Measurements from ENCODE around the gene DAPK1.
"Not testable (repeated sequence)": the region's sequence is repeated elsewhere in the genome, so short reads cannot be mapped to it uniquely, and the experiment has no call there.

DAPK1 gene

DNA sequence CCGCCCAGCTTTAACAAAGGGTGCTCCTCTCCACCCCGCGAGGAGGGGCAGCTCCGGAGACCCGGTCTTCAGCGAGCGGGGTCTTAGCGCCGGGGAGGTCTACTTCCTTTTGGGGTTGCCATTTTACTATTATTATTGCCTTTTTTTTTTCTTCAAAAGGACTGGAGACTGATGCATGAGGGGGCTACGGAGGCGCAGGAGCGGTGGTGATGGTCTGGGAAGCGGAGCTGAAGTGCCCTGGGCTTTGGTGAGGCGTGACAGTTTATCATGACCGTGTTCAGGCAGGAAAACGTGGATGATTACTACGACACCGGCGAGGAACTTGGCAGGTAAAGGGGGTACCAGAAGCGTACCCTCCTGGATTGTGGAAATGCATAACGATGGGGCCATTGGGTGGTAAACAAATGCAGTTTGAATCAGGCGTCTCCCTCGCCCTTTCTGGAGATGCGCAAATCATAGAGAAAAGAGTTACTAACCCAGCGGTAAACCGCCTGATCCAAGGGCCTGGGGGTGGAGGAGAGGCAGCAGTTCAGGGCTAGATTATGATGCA lies 1.2 kb downstream of the DAPK1 start:
- no peak for DNase-seq

- no peak for DNase-seq
These were observed 1.9 kb downstream of the DAPK1 start for GRCh38 chr9:87499424-87500017.

GRCh38 chr9:87500491-87501270 lies 3.0 kb downstream of the DAPK1 start:
- no peak for DNase-seq

GRCh38 chr9:87501271-87501656 lies 3.6 kb downstream of the DAPK1 start:
- DNase-seq, result not testable (repeated sequence)

DNA sequence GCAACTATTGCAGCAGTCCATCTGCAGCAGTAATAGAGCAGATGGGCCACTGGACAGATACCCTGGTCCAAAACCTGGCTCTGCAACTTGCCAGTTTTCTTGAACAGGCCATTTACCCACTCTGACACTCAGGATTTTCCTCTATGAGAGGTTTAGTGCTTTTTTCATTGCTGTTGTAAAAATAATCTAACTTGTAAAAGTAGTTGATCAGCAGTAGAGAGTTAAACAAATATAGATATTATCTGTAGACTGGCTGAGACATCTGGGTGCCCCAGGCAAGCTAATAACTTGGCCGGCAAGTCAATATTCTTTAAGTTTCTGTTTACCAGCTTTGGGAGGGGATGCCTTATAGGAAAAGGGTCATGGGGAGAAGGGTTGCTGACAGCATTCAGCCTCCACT lies 4.1 kb downstream of the DAPK1 start:
- no peak for DNase-seq

- DNase-seq, result no peak
These were observed 4.9 kb downstream of the DAPK1 start for GRCh38 chr9:87502391-87503221.

DNA sequence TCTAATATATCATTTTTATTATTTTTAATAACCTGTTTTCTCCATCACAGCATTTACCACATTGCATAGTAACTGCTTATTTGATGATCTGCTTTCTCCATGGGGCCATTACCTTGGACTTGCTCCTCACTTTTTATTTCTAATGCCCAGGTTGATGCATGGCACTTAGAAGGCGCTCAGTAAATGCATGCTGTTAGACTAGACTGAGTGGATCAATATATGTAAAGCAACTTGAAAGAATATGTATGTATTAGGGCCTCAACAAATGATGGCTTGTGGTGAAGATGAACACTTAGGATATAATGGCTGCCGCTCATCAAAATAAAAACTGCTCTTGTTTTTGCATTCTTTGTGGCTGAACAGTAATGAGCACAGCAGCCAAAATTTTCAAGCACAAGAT lies 5.8 kb downstream of the DAPK1 start:
- no peak for DNase-seq

DNA sequence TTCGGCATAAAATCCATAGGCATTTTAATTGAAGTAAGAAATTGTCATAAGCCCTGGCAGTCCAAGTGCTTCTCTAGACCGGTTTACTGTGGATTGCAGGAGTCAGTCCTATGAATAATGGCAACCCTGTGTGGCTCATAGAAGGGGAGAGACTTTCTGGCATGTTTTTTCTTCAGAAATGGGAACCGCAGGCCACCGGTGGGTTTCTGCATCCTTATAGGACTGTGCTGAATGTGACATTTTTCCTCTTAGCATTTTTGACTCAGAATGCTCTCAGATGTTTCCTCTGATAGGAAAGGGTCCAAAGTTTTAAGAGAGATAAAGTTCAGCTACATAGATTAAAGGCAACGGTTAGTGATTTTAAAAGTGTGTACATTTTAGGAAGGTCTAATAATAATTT lies 6.3 kb downstream of the DAPK1 start:
- DNase-seq, result no peak

DNA sequence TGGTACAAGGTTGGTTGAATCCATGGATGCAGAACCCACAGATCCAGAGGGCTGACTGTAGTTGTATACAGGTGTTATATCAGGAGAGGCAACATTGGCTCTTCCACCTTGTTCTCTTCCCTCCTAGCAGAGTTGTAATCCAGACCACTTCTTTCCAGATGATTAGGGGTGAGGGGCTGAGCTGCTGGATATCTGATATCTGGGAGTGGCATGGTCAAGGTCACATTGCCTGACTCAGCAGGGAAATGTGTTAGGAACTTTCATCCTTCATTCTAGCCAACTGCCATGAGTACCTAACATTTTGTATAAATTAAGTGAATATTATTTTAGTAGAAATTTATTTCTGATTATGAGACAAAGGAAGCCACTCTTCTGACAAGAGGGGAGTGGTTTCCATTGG lies 7.3 kb downstream of the DAPK1 start:
- no peak for DNase-seq

- DNase-seq, result no peak
These were observed 8.4 kb downstream of the DAPK1 start for GRCh38 chr9:87505869-87506678.

- DNase-seq, result no peak
These were observed 9.9 kb downstream of the DAPK1 start for GRCh38 chr9:87507576-87507975.

- DNase-seq, result no peak
These were observed 12.6 kb downstream of the DAPK1 start for GRCh38 chr9:87510252-87510683.

- DNase-seq, result no peak
These were observed 14.6 kb downstream of the DAPK1 start for GRCh38 chr9:87512311-87512710.

DNA sequence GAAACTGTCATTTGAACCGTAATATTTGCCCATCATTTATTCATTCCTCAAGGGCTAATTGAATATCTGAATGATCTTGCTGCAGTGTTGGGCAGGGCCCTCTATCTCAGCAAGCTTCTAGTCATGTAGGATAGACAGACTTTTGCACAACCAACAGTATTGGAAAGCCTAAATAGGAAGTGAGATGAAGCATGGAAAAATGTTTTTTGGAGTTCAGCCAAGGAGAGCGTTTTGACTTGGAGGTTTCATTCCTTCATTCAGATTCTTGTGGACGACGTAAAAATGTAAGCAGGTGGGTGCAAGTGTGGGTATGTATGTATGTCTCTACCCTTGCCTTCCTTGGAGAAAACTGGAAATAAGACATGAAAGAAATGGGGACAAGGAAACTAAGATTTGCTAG lies 15.5 kb downstream of the DAPK1 start:
- DNase-seq, result no peak

DNA sequence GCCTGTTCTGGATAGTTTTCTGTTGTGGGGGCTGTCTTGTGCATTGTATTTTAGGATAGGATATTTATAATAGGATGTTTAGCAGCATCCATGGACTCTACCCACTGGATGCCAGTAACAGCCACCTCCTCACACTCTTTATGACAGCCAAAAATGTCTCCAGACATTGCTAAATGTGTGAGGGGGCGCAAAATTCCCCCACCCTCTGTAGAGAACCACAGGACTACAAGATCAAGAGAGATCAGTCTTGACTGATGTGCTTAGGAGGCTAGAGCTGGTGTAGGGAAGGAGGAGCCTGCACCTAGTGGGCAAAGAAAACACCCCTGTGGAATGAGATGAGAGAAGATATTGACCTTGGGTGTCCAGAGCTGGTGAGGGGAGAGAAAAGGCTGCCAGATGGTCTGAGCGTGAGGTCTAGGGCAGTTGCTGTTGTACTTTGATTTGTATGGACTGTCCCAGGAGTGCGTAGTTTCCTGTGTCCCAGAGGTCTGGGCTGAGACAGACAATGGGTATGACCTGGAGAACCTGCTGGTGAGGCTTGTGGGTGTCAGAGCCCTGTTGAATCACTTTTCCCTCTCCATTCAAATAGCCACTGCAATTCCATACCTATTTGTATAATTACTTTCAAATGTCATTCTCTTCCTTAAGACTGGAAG lies 16.3 kb downstream of the DAPK1 start:
- no peak for DNase-seq

GRCh38 chr9:87515006-87515405 lies 17.3 kb downstream of the DAPK1 start:
- no peak for DNase-seq

- no peak for DNase-seq
These were observed 18.0 kb downstream of the DAPK1 start for GRCh38 chr9:87515588-87516221.

DNA sequence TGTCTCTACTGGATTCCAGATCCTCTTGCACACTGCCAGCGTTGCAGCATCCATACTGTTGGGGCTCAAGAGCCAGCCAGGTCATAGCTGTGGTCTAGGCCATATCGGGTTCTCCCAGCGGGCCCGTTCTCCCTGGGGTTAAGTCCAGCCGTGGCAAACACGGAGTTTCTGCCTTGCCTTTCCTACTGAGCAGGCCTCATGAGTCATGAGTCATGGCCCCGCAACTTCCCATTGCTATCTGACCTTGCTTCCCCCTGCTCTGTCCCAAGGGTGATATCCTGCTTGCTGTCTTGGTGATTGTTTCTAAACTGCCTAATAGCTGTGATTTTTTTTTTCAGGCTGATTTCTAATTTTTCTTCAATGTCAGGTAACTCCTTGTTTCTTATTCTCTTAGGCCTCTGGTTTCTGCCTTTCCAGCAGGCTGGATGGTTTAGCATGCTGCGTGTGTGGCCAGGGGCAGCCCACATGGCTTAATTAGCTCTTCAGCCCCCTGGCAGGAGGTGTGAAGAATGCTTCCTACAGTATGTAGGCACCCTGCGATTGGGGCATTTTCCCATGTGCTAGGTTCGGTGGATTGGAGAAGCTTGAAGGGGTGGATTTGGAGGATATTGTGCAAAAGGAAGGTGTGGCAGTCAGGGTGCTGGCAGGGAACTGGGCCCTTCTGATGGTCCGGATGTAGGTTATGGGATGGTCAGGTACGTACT lies 18.7 kb downstream of the DAPK1 start:
- DNase-seq, result no peak

DNA sequence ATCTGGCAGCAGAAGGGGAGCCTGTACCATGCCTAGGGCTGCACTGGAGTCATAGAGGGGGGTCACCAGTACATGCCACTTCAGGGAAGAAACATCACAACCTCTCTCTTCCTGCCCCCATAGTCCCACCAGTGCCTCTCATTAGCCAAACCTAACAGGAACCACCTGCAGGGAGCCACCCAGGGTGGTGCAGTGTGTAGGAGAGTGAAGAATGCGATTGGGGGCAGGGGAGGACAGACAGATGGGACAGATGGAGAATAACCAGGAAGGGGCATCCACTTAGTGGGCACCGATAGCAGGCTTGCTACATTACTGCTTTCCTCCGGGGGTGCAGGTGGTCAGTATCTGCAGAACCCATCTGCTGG lies 19.2 kb downstream of the DAPK1 start:
- DNase-seq, result no peak

DNA sequence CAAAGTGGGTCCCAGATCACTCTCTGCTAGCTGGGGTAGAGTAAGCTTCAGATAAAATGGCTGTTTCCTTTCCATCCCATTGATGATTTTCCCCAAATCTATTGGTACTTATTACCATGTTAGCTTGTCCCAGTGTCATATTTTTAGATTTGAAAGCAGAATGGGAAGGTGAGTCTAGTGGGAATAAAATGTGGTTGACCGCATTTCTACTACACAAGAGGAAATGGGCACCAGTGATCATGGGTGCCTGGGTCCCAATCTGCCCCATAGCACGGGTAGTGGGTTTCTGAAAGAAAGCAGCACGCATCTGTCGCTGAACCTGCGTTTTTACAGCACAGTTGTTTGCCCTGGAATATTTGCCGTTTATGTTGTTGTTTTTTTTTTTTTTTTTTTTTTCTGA lies 20.1 kb downstream of the DAPK1 start:
- DNase-seq, result no peak

- DNase-seq, result no peak
These were observed 21.2 kb downstream of the DAPK1 start for GRCh38 chr9:87518702-87519335.

All from CD4-positive, alpha-beta T cell treated with Interleukin-21 for 1 hour (primary cell).